Astrocyte of the spinal cord (primary cell): ENCODE measurements around the gene GRIN1.

Experiments
- DNase-seq: peaks from one replicate; pipeline ENCODE4 v3.0.0; 2011; ENCODE audit warnings: low read depth, low spot score
- H3K4me3 ChIP-seq: 2 replicates; pipeline ENCODE4 v1.5.1; 2011; ENCODE audit warnings: low read depth, mild to moderate bottlenecking, low read length, moderate library complexity
- in situ Hi-C: cut with HindIII; loops from 2 replicates; pipeline ENCODE4 v1.10.0; 2017; ENCODE audit warnings: low sequenced_read_pairs
- TF ChIP-seq, protein P1 (sequence below): IDR thresholded peaks from 2 replicates; pipeline ENCODE4 v1.5.1; 2012; ENCODE audit warnings: low read depth, mild to moderate bottlenecking, low read length, inconsistent platforms

GRIN1 gene

DNA sequence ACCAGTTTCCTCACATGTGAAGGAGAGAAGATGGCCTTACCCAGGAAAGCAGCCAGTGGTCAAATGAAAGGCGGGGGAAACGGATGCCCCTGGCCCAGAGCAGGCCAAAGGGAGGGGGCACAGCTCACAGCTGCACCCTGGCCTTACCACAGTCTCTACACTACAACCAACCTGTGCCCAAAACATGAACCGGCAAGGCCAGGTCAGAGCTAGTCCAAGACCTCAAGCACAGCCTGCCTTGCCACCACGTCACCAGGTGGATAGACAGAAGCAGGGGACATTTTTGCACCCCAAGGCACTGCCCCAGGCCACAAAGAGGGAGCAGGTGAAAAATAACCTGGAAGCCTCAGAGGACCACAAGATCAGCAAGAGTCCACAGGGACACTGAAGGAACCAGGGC is 4.5 kb downstream of the GRIN1 start:
- no peak for DNase-seq
- H3K4me3 ChIP-seq, result no peak overlapping the region
- TF ChIP-seq, protein P1, sequence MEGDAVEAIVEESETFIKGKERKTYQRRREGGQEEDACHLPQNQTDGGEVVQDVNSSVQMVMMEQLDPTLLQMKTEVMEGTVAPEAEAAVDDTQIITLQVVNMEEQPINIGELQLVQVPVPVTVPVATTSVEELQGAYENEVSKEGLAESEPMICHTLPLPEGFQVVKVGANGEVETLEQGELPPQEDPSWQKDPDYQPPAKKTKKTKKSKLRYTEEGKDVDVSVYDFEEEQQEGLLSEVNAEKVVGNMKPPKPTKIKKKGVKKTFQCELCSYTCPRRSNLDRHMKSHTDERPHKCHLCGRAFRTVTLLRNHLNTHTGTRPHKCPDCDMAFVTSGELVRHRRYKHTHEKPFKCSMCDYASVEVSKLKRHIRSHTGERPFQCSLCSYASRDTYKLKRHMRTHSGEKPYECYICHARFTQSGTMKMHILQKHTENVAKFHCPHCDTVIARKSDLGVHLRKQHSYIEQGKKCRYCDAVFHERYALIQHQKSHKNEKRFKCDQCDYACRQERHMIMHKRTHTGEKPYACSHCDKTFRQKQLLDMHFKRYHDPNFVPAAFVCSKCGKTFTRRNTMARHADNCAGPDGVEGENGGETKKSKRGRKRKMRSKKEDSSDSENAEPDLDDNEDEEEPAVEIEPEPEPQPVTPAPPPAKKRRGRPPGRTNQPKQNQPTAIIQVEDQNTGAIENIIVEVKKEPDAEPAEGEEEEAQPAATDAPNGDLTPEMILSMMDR, result no peak
- in situ Hi-C loops, result no loop called here

DNA sequence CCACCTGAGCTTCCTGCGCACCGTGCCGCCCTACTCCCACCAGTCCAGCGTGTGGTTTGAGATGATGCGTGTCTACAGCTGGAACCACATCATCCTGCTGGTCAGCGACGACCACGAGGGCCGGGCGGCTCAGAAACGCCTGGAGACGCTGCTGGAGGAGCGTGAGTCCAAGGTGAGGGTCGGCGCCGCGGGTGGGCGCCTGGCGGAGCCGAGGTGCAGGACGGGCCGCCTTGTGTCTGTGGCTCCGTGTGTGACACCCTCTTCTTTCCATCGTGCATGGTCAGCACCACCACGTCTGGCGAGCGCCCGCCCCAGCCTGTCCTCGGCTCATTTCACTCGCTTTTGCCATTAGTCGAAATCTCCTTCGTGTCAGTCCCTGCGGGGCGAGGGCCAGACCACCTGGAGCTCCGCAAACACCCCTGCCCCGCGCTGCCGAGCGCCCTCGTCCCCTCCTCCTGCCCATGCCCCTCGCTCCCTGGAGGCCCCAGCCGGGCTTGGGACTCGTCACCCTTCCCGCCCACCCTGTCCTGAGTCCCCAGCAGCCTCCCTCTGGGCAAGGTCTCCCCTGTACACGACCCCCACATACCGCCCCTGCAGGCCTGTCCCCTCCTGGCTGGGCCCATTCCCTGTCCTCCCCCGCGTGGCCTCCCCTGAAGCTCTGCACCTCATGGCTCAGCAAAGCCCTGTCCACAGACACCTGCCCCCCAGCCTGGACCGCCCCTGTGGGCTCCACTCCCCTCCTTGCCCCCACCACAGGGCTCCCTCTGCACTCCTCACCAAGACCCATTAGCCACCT is 7.0 kb downstream of the GRIN1 start:
- in situ Hi-C loops, result no loop called here
- TF ChIP-seq, protein P1, result no peak
- no peak overlapping the region for H3K4me3 ChIP-seq
- DNase-seq, result no peak

DNA sequence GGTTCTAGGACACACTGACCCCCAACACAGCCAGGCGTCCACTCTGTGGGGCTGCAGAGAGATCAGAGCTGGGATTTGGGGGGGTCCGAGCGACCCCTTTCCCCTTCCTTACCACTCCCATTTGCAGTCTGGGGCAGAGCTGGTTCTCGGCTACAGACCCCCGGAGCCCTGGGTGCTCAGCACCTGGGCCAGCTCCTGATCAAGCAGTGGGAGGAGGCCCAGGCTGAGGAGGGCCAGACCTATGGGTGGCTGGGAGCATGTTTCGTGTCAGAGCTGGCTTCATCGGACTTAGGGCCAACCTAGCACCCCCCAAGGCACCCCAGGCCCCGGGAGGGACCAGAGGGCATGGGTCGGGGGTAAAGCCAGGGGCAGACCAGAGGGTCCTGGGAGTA is 7.6 kb downstream of the GRIN1 start:
- in situ Hi-C loops, result no loop called here
- no peak for DNase-seq
- TF ChIP-seq, protein P1, result no peak
- H3K4me3 ChIP-seq, result no peak overlapping the region

DNA sequence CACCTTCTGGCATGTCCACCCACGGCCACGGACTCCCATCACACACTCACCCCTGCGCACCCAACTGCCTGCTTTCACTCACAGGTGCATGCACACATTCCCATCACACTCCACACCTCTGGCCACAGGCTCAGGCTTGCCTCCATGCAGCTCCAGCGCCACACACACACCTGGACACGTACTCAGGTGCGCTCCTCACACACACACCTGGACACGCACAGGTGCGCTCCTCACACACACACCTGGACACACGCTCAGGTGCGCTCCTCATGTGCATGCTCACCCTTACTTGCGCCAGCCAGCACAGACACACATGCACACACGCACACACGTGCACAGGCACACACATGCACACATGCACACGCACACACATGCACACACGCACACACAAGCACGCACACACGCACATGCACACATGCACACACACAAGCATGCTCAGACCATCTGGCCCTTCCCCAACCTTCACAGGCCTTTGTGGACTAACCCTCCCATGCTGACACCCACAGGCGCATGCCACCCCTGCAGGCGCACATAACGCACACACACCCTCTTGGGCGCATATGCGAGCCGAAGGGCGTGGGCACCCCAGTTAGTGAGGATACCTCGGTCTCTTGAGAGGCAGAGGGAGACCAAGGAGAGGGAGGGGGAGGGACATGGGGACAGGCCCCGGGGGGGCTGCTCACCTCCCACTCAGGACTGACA is 8.3 kb downstream of the GRIN1 start:
- in situ Hi-C loops, result no loop called here
- TF ChIP-seq, protein P1, result no peak
- no peak for DNase-seq
- no peak overlapping the region for H3K4me3 ChIP-seq

DNA sequence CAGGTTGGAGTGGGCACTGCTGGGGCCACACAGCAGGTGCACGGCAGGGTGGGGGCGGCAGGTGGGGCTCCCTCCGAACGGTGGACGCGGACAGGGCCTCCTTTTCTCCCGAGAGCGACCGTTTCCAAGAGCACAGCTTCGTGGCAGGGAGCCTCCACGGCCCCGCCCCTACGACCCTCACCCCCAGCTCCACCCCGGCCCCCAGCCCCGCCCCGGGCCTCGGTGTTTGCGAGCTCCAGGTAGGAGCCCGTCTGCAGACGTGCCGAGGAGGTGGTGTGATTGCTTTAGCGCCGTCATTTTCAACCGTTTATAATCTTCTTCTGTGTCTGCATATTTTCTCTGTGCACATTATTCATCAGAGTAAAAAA is 8.8 kb downstream of the GRIN1 start:
- in situ Hi-C loops, result no loop called here
- DNase-seq, result no peak
- H3K4me3 ChIP-seq, result no peak overlapping the region
- TF ChIP-seq, protein P1, result no peak

DNA sequence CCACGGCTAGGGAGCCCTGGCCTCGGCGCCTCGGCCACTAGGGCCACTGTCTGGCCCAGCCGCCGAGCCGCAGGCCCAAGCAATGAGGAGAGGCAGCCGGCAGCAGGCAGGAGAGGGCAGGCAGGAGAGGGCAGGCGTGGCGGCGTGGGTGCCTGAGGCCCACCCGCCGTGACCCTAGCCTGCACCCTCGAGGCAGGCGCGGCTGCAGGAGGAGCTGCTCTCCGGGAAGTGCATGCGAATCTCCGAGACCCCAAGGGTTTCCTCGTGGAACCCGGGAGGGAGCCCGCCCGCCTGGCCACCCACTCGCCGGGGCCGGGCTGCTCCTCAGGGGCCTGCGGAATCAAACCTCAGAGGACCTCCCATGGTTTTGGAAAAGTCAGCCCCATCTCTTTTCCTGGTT is 9.3 kb downstream of the GRIN1 start:
- H3K4me3 ChIP-seq, result no peak overlapping the region
- TF ChIP-seq, protein P1, result no peak
- in situ Hi-C loops, result no loop called here
- DNase-seq, result no peak
